A673 (cell line): Measurements from ENCODE around the gene DPYSL5. TPM values are rescaled to one million over a fixed set of nuclear protein-coding genes. Genes with fewer than 3 reads are reported as not detected.

Experiments
- BruUV-seq: library from RNA; stranded (reverse); fragments of 400-500 nt; replicated peaks from 2 replicates; lab custom pipeline; 2021; lab: Mats Ljungman, UMichigan
- CTCF ChIA-PET: fragments of 300-600 bp; sonication (Branson Sonifier 250); formaldehyde crosslinking; loops from one replicate; lab custom pipeline; 2022; ENCODE audit warnings: antibody characterized with exemption; lab: Charles Lee
- POLR2A ChIA-PET: fragments of 300-600 bp; sonication (Branson Sonifier 250); formaldehyde crosslinking; loops from one replicate; lab custom pipeline; 2022; ENCODE audit warnings: antibody characterized with exemption; ENCODE audit not compliant: low non-redundant PET; lab: Charles Lee
- DNase-seq: peaks from one replicate; pipeline ENCODE4 v3.0.0-alpha.2; 2015; ENCODE audit warnings: low spot score
- H3K27ac ChIP-seq: fragments of 200-600 bp; sonication (generic); 2 replicates; pipeline ENCODE4 v1.5.1; 2016; ENCODE audit warnings: mixed run types, low read depth, mild to moderate bottlenecking, mixed read lengths, antibody characterized with exemption, low read length; ENCODE audit not compliant: poor library complexity, severe bottlenecking
- H3K27me3 ChIP-seq: fragments of 200-600 bp; sonication (generic); replicated peaks from 2 replicates; pipeline ENCODE4 v1.6.1; 2017; ENCODE audit warnings: mixed run types, low read depth, mild to moderate bottlenecking, mixed read lengths, antibody characterized with exemption, low read length; ENCODE audit not compliant: insufficient read depth, poor library complexity
- H3K36me3 ChIP-seq: fragments of 200-600 bp; sonication (generic); 2 replicates; pipeline ENCODE4 v1.6.1; 2016; ENCODE audit warnings: mixed run types, mild to moderate bottlenecking, mixed read lengths, antibody characterized with exemption, low read length; ENCODE audit not compliant: insufficient read depth, poor library complexity, severe bottlenecking
- H3K4me1 ChIP-seq: fragments of 200-600 bp; sonication (generic); 2 replicates; pipeline ENCODE4 v1.6.1; 2017; ENCODE audit warnings: mixed run types, mild to moderate bottlenecking, mixed read lengths, antibody characterized with exemption, low read length; ENCODE audit not compliant: insufficient read depth, poor library complexity, severe bottlenecking
- H3K4me3 ChIP-seq: fragments of 200-600 bp; sonication (generic); 2 replicates; pipeline ENCODE4 v1.5.1; 2016; ENCODE audit warnings: low read depth, mixed run types, mild to moderate bottlenecking, mixed read lengths, low read length; ENCODE audit not compliant: poor library complexity, severe bottlenecking
- H3K9me3 ChIP-seq: fragments of 200-600 bp; sonication (generic); 2 replicates; pipeline ENCODE4 v1.6.1; 2016; ENCODE audit warnings: mixed run types, low read depth, mild to moderate bottlenecking, mixed read lengths, antibody characterized with exemption, low read length; ENCODE audit not compliant: poor library complexity, severe bottlenecking
- CTCF ChIP-seq: fragments of 300-800, 200-600 bp; sonication (generic); conservative IDR thresholded peaks from 2 replicates; pipeline ENCODE4 v1.5.1; 2017; ENCODE audit warnings: low read depth, mild to moderate bottlenecking, antibody characterized with exemption, low read length, moderate library complexity, mixed read lengths
- EZH2 ChIP-seq: fragments of 200-600 bp; sonication (generic); IDR thresholded peaks from 2 replicates; pipeline ENCODE4 v1.6.1; 2017; ENCODE audit warnings: borderline replicate concordance, low read depth, mild to moderate bottlenecking, mixed read lengths, antibody characterized with exemption, low read length; ENCODE audit not compliant: poor library complexity, severe bottlenecking
- intact Hi-C: fragments of 100-400 bp; cut with micrococcal nuclease; formaldehyde crosslinking; loops from one replicate; pipeline ENCODE4 v1.10.0; 2022; ENCODE audit not compliant: unreplicated experiment
- total RNA-seq: library from RNA; stranded (reverse); gene quantifications from 2 replicates; pipeline ENCODE4 v1.2.3, GENCODE V29; 2021

The DPYSL5 gene
- total RNA-seq, 1 experiment from 2014 or later = 110 TPM

- ChIA-PET CTCF (interaction anchor here (0.6 kb wide), 1 partner anchor 134 kb away, joined by 6 read pairs; no protein-coding TSS in a partner anchor), POLR2A (no interaction called here)
- H3K27me3 ChIP-seq = no peaks in the 10 kb centered on the region
- no peaks in the 10 kb centered on the region for H3K9me3 ChIP-seq
- H3K36me3 ChIP-seq = peaks cover 31% of the 10 kb centered on the region
- no peak for TF ChIP-seq EZH2
- TF ChIP-seq CTCF = no peak
- no peaks in the 10 kb centered on the region for H3K4me1 ChIP-seq
- intact Hi-C loops = no loop called here
- no peak overlapping the region for H3K4me3 ChIP-seq
- DNase-seq = no peak
- BruUV-seq = no TSS peak
- H3K27ac ChIP-seq = no peak overlapping the region
Measured at GRCh38 chr2:26946841-26947784, 99.2 kb downstream of the DPYSL5 start.

- TF ChIP-seq EZH2 (no peak), CTCF (no peak)
- DNase-seq = no peak
- no peak overlapping the region for H3K4me3 ChIP-seq
- no peaks in the 10 kb centered on the region for H3K9me3 ChIP-seq
- H3K27ac ChIP-seq = no peak overlapping the region
- H3K27me3 ChIP-seq = no peaks in the 10 kb centered on the region
- peaks cover 16% of the 10 kb centered on the region for H3K36me3 ChIP-seq
- intact Hi-C loops = no loop called here
- TSS peak; percentile 46 for BruUV-seq
- H3K4me1 ChIP-seq = no peaks in the 10 kb centered on the region
- ChIA-PET CTCF (no interaction called here), POLR2A (no interaction called here)
Measured at GRCh38 chr2:26948800-26949199, 100.9 kb downstream of the DPYSL5 start.

- BruUV-seq = no TSS peak
- intact Hi-C loops = no loop called here
- POLR2A ChIA-PET = interaction anchor here (0.8 kb wide), 1 partner anchor 103 kb away, joined by 7 read pairs; no protein-coding TSS in a partner anchor
Measured at GRCh38 chr2:26950246-26950645, 102.3 kb downstream of the DPYSL5 start.

More at GRCh38 chr2:26950246-26950645, 102.3 kb downstream of the DPYSL5 start:
- H3K4me1 ChIP-seq = no peaks in the 10 kb centered on the region
- CTCF ChIA-PET = no interaction called here
- peaks cover 9% of the 10 kb centered on the region for H3K36me3 ChIP-seq
- no peaks in the 10 kb centered on the region for H3K27me3 ChIP-seq
- no peaks in the 10 kb centered on the region for H3K9me3 ChIP-seq
- no peak overlapping the region for H3K27ac ChIP-seq
- no peak overlapping the region for H3K4me3 ChIP-seq
- DNase-seq = no peak
- TF ChIP-seq EZH2 (no peak), CTCF (no peak)
